ENCODE results near the gene LAMC1.
A peak's percentile ranks its signal among the peaks of the same experiment; 100 is the strongest.

Gene LAMC1

DNA sequence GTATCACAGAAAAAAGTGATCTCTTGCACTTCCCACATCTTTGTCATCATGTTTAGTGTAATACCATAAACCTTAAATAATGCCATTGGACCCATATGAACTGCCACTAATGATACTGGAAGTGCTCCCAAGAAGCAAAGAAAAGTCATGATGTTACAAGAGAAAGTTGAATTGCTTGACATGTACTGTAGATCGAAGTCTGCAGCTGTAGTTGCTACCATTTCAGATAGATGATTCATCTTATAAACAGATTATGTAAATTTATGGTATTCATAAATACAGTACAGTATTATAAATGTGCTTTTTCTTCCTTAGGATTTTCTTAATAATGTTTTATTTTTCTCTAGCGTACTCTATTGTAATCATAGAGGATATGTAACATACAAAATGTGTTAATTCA, 132.7 kb downstream of the LAMC1 start:
- H3K4me3 Mint-ChIP-seq: no peak overlapping the region
- H3K27ac Mint-ChIP-seq: no peak overlapping the region

GRCh38 chr1:183159960-183160359, 136.7 kb downstream of the LAMC1 start:
- Mint-ChIP-seq H3K9me3 (no peaks in the 10 kb centered on the region), H3K27ac (no peak overlapping the region), H3K4me1 (peaks cover 25% of the 10 kb centered on the region), H3K4me3 (no peak overlapping the region), H3K36me3 (ENCODE audit: low read depth) (no peaks in the 10 kb centered on the region), H3K27me3 (ENCODE audit: low read depth, poor library complexity) (no peaks in the 10 kb centered on the region)
- DNase-seq: no peak
- TF ChIP-seq CTCF (IDR thresholded peaks at IDR 0.05): no peak

More for the DNA sequence above, 132.7 kb downstream of the LAMC1 start:
- Mint-ChIP-seq H3K36me3 (ENCODE audit: low read depth) (no peaks in the 10 kb centered on the region), H3K27me3 (ENCODE audit: low read depth, poor library complexity) (no peaks in the 10 kb centered on the region), H3K9me3 (peaks cover 11% of the 10 kb centered on the region), H3K4me1 (peaks cover 11% of the 10 kb centered on the region)
- no peak for TF ChIP-seq CTCF (IDR thresholded peaks at IDR 0.05)
- DNase-seq: no peak

DNA sequence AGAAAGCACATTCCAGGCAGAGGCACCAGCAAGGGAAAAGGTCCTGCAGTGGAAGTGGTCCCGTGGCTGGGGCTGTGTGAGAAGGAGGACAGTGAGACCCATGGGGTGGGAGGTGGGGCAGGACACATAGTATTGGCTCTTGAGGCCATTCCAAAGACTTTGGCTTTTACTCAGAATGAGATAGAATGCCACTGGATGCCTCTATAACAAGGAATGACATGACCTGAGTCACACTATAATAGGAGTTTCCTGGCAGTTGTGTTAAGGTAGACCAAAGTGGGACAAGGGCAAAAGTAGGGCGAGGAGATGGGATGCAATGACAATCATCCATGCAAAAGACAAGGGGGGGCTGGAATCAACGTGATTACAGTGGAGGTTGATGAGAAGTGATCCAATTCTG, 138.2 kb downstream of the LAMC1 start:
- H3K36me3 Mint-ChIP-seq (ENCODE audit: low read depth): no peaks in the 10 kb centered on the region
- H3K27ac Mint-ChIP-seq: no peak overlapping the region
- no peaks in the 10 kb centered on the region for H3K27me3 Mint-ChIP-seq (ENCODE audit: low read depth, poor library complexity)
- TF ChIP-seq CTCF (IDR thresholded peaks at IDR 0.05): no peak
- H3K4me1 Mint-ChIP-seq: peaks cover 30% of the 10 kb centered on the region
- DNase-seq: no peak
- no peak overlapping the region for H3K4me3 Mint-ChIP-seq
- H3K9me3 Mint-ChIP-seq: no peaks in the 10 kb centered on the region

DNA sequence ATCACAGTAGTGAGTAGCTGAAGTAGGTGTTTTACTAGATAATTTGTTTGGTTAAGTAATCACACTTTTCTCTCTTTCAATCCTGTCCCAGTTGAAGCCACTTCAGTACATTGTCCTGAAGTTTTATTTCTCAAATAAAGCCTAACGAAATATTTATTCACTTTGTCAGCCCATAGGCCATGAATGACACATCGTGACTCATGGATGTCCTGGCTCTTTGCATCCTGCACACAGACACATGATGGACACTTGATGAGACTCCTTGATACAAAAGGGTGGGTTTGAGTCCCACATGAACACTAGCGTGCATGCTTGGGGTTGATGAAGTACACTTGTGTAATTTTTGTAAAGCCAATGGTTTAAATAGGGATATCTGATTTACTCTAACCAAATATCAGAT, 140.1 kb downstream of the LAMC1 start:
- no peak overlapping the region for H3K4me3 Mint-ChIP-seq
- no peak for DNase-seq
- H3K9me3 Mint-ChIP-seq: no peaks in the 10 kb centered on the region
- TF ChIP-seq CTCF (IDR thresholded peaks at IDR 0.05): no peak
- H3K36me3 Mint-ChIP-seq (ENCODE audit: low read depth): no peaks in the 10 kb centered on the region
- H3K27me3 Mint-ChIP-seq (ENCODE audit: low read depth, poor library complexity): no peaks in the 10 kb centered on the region
- H3K27ac Mint-ChIP-seq: no peak overlapping the region
- peaks cover 25% of the 10 kb centered on the region for H3K4me1 Mint-ChIP-seq

- Mint-ChIP-seq H3K36me3 (ENCODE audit: low read depth) (no peaks in the 10 kb centered on the region), H3K4me3 (no peak overlapping the region), H3K27me3 (ENCODE audit: low read depth, poor library complexity) (no peaks in the 10 kb centered on the region), H3K27ac (no peak overlapping the region), H3K9me3 (no peaks in the 10 kb centered on the region), H3K4me1 (peaks cover 29% of the 10 kb centered on the region)
- no peak for DNase-seq
- TF ChIP-seq CTCF (IDR thresholded peaks at IDR 0.05): no peak
Observed at GRCh38 chr1:183164340-183164739, 141.1 kb downstream of the LAMC1 start.

DNA sequence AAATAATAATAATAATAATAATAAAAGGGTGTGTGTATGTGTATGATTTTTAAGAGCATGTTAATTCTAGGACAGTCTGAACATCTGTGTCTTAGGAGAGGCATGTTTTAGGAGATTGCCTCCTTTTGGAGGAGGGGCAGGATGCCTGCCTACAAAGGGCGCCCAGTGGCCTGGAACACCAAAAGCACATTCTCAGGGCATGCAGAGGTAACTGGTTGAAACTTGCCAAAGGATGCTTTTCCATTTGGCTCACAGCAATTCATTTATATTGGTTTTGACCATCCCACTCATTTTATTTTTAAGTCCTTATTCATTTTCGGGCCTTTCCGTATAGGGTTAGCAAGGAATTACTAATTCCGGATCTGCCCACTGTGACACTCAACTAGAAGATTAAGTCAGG, 141.7 kb downstream of the LAMC1 start:
- no peak for TF ChIP-seq CTCF (IDR thresholded peaks at IDR 0.05)
- DNase-seq: peak; percentile 17
- H3K4me1 Mint-ChIP-seq: peaks cover 29% of the 10 kb centered on the region
- H3K9me3 Mint-ChIP-seq: no peaks in the 10 kb centered on the region
- peak overlapping the region; percentile 38 for H3K27ac Mint-ChIP-seq
- H3K27me3 Mint-ChIP-seq (ENCODE audit: low read depth, poor library complexity): no peaks in the 10 kb centered on the region
- peak overlapping the region; percentile 19 for H3K4me3 Mint-ChIP-seq
- no peaks in the 10 kb centered on the region for H3K36me3 Mint-ChIP-seq (ENCODE audit: low read depth)

Measured in nephron progenitor cell (in vitro differentiated cells).